Measurements from ENCODE around the gene ALDH1A2. TPM values are rescaled to one million over a fixed set of nuclear protein-coding genes. Genes with fewer than 3 reads are reported as not detected.

The ALDH1A2 gene
- polyA plus RNA-seq, 1 donor (not counting 4 experiments of a cell fraction or from before 2014, with no cell fraction given): 1.9 TPM

DNA sequence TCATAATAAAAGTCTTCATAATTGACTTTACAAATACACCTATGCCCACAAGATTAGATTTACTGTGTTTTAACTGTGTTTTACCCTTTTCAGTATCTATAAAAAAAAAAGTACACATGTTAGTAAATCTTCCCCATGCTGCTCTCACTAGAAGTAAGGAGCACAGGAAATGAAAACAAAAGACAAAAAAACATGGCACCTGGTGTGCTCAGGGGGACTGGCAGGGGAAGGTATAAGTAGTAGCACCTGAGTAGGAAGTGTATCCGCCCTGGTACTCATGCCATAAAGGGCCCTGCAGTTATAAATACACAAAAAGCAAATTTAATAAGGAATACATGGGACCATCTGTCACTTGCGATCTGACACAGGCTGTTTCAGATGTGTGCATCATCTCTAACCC is 8.9 kb upstream of the ALDH1A2 start:
- Histone ChIP-seq H3K4me3 (ENCODE audit: control insufficient read depth in 2 of 3, extremely low read depth in 1 of 3, insufficient read depth in 2 of 3, low read depth in 1 of 3, low read length in 3 of 3) (no peak overlapping the region), H3K27ac (ENCODE audit: control insufficient read depth, insufficient read depth, low read length) (no peak overlapping the region), H3K79me2 (ENCODE audit: control insufficient read depth, insufficient read depth, low read length) (no peaks in the 10 kb centered on the region), H2AFZ (ENCODE audit: control insufficient read depth, low read length) (no peak overlapping the region), H3K36me3 (ENCODE audit: control insufficient read depth in 2 of 2, extremely low read depth in 1 of 2, insufficient read depth in 2 of 2, low read length in 2 of 2) (no peaks in the 10 kb centered on the region), H3K27me3 (ENCODE audit: control insufficient read depth, extremely low read depth, insufficient read depth, low read length) (no peaks in the 10 kb centered on the region), H4K20me1 (ENCODE audit: control insufficient read depth, extremely low read depth, insufficient read depth, low read length) (no peaks in the 10 kb centered on the region), H3K9me3 (ENCODE audit: control insufficient read depth, low read depth, low read length) (no peaks in the 10 kb centered on the region), H3K9ac (ENCODE audit: control insufficient read depth, extremely low read depth, insufficient read depth, low read length) (no peak overlapping the region), H3K4me2 (ENCODE audit: control insufficient read depth, extremely low read depth, insufficient read depth, low read depth, low read length) (no peak overlapping the region), H3K9me1 (ENCODE audit: control insufficient read depth, extremely low read depth, insufficient read depth, low read length) (no peaks in the 10 kb centered on the region), H3K4me1 (ENCODE audit: control insufficient read depth, extremely low read depth, insufficient read depth, low read length) (no peaks in the 10 kb centered on the region)
- dilution Hi-C loops (cut with MboI; ENCODE audit: extremely low pct_ligation_motif_present, low sequenced_read_pairs): no loop called here
- FAIRE-seq (no peak), DNase-seq (ENCODE audit: low read depth, low spot score) (no peak)
- no peak for TF ChIP-seq EZH2 (IDR thresholded peaks at IDR 0.05; ENCODE audit: low read length)
- TF ChIP-seq, protein P1, sequence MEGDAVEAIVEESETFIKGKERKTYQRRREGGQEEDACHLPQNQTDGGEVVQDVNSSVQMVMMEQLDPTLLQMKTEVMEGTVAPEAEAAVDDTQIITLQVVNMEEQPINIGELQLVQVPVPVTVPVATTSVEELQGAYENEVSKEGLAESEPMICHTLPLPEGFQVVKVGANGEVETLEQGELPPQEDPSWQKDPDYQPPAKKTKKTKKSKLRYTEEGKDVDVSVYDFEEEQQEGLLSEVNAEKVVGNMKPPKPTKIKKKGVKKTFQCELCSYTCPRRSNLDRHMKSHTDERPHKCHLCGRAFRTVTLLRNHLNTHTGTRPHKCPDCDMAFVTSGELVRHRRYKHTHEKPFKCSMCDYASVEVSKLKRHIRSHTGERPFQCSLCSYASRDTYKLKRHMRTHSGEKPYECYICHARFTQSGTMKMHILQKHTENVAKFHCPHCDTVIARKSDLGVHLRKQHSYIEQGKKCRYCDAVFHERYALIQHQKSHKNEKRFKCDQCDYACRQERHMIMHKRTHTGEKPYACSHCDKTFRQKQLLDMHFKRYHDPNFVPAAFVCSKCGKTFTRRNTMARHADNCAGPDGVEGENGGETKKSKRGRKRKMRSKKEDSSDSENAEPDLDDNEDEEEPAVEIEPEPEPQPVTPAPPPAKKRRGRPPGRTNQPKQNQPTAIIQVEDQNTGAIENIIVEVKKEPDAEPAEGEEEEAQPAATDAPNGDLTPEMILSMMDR (optimal IDR thresholded peaks at IDR 0.05 in 1 of 3, IDR thresholded peaks at IDR 0.05 in 1 of 3, conservative IDR thresholded peaks at IDR 0.05 in 1 of 3; ENCODE audit: extremely low read depth in 1 of 3, insufficient read depth in 2 of 3, low read length in 3 of 3): no peak

DNA sequence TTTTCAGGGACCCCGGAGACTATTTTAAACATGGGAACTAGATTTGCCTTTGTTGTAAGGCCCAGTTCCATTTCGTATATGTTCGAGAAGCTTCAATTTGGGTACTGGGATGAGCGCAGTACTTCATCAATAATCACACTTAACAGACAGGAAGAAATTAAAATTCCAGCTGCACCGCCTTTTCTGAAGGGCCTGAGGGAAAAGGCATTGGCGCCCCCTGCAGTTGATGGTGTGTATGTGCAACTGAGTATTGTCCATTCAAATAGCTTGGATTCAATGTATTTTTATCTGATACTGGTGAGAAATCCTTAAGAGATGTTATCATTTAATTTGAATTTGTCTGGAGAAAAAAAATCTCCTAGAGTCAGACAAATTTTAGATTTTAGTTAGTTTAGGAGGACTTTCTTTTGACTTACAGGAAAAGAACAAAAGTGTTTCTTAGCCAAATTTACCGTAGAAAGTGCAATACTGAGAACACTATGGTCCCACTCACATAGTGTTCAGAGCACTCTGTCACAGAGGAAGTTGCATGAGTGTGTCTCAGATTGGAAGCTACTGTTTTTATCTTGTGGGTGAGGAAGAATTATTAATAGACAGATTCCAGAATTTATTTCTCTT is 5.4 kb upstream of the ALDH1A2 start:
- Histone ChIP-seq H3K27ac (ENCODE audit: control insufficient read depth, insufficient read depth, low read length) (no peak overlapping the region), H4K20me1 (ENCODE audit: control insufficient read depth, extremely low read depth, insufficient read depth, low read length) (no peaks in the 10 kb centered on the region), H3K9me3 (ENCODE audit: control insufficient read depth, low read depth, low read length) (no peaks in the 10 kb centered on the region), H3K9me1 (ENCODE audit: control insufficient read depth, extremely low read depth, insufficient read depth, low read length) (no peaks in the 10 kb centered on the region), H2AFZ (ENCODE audit: control insufficient read depth, low read length) (no peak overlapping the region), H3K4me2 (ENCODE audit: control insufficient read depth, extremely low read depth, insufficient read depth, low read depth, low read length) (no peak overlapping the region), H3K36me3 (ENCODE audit: control insufficient read depth in 2 of 2, extremely low read depth in 1 of 2, insufficient read depth in 2 of 2, low read length in 2 of 2) (no peaks in the 10 kb centered on the region), H3K4me3 (ENCODE audit: control insufficient read depth in 2 of 3, extremely low read depth in 1 of 3, insufficient read depth in 2 of 3, low read depth in 1 of 3, low read length in 3 of 3) (no peak overlapping the region), H3K79me2 (ENCODE audit: control insufficient read depth, insufficient read depth, low read length) (no peaks in the 10 kb centered on the region), H3K9ac (ENCODE audit: control insufficient read depth, extremely low read depth, insufficient read depth, low read length) (no peak overlapping the region), H3K27me3 (ENCODE audit: control insufficient read depth, extremely low read depth, insufficient read depth, low read length) (peaks cover 9% of the 10 kb centered on the region), H3K4me1 (ENCODE audit: control insufficient read depth, extremely low read depth, insufficient read depth, low read length) (no peaks in the 10 kb centered on the region)
- TF ChIP-seq, protein P1 (optimal IDR thresholded peaks at IDR 0.05 in 1 of 3, IDR thresholded peaks at IDR 0.05 in 1 of 3, conservative IDR thresholded peaks at IDR 0.05 in 1 of 3; ENCODE audit: extremely low read depth in 1 of 3, insufficient read depth in 2 of 3, low read length in 3 of 3): peak; percentile 78 to 90 (median 86)
- no peak for TF ChIP-seq EZH2 (IDR thresholded peaks at IDR 0.05; ENCODE audit: low read length)
- dilution Hi-C loops (cut with MboI; ENCODE audit: extremely low pct_ligation_motif_present, low sequenced_read_pairs): no loop called here
- FAIRE-seq (peak; percentile 53), DNase-seq (ENCODE audit: low read depth, low spot score) (no peak)

All from keratinocyte (primary cell).